Astrocyte (in vitro differentiated cells and primary cell): ENCODE measurements around the gene SMC6.

Source experiments
- EZH2 ChIP-seq: IDR thresholded peaks from 2 replicates; pipeline ENCODE4 v1.6.1; 2012; ENCODE audit warnings: mild to moderate bottlenecking, low read length, inconsistent platforms; ENCODE audit not compliant: insufficient read depth
- TF ChIP-seq, protein P1 (sequence below): IDR thresholded peaks from 2 replicates; pipeline ENCODE4 v1.5.1; 2011; ENCODE audit warnings: low read depth, mild to moderate bottlenecking, inconsistent platforms, low read length, moderate library complexity; ENCODE audit not compliant: insufficient read depth

DNA sequence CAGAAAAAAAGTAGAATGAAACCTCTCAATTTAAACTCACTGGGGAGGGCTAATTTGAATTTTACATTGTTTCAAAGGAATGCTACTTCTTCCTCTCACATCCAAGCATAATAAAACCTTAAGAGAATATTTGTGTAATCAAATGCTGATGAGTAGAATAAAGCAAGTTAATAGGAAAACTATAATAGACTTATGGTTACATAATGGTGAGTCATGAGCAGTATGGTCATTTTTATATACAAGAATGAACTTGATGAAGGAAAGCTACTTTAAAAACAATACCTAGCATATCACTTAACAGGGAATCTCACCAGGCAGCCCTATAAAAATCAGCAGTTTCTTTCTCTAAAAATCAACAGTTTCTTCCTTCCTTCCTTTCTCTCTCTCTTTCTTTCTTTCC lies 132.8 kb downstream of the SMC6 start:
- TF ChIP-seq, protein P1, sequence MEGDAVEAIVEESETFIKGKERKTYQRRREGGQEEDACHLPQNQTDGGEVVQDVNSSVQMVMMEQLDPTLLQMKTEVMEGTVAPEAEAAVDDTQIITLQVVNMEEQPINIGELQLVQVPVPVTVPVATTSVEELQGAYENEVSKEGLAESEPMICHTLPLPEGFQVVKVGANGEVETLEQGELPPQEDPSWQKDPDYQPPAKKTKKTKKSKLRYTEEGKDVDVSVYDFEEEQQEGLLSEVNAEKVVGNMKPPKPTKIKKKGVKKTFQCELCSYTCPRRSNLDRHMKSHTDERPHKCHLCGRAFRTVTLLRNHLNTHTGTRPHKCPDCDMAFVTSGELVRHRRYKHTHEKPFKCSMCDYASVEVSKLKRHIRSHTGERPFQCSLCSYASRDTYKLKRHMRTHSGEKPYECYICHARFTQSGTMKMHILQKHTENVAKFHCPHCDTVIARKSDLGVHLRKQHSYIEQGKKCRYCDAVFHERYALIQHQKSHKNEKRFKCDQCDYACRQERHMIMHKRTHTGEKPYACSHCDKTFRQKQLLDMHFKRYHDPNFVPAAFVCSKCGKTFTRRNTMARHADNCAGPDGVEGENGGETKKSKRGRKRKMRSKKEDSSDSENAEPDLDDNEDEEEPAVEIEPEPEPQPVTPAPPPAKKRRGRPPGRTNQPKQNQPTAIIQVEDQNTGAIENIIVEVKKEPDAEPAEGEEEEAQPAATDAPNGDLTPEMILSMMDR: no peak
- no peak for TF ChIP-seq EZH2
